ENCODE results near the gene ICAM1.

DNA sequence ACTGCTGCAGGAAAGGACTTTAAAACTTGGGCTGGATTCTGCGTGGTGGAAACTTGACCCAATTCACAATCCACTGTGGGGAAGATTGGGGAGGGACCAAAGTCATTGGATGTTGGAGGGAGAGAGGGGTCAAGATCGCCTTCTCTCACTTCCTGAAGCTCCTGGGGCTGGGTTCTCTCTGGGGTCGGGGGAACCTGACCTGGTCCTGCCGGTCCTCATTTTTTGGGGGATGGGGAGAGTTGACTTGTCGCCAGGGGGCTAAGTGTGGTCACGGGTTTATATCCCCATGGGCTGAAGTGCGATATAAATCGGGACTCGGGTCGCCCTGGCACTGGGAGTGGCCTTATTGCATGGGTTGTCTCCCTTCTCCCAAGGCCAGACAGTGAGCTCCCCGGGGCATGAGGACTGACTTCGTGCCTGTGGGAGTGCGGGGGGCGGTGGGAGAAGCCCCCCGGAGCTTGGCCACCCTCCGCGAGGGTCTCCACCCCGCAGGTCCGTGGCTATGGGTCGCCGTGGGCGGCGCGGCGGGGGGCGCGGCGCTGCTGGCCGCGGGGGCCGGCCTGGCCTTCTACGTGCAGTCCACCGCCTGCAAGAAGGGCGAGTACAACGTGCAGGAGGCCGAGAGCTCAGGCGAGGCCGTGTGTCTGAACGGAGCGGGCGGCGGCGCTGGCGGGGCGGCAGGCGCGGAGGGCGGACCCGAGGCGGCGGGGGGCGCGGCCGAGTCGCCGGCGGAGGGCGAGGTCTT lies 25.1 kb downstream of the ICAM1 start:
- no peak for TF ChIP-seq PPARA (CRISPR knock-in tag; IDR thresholded peaks at IDR 0.05; ENCODE audit: borderline replicate concordance)
- TF ChIP-seq, protein P1, sequence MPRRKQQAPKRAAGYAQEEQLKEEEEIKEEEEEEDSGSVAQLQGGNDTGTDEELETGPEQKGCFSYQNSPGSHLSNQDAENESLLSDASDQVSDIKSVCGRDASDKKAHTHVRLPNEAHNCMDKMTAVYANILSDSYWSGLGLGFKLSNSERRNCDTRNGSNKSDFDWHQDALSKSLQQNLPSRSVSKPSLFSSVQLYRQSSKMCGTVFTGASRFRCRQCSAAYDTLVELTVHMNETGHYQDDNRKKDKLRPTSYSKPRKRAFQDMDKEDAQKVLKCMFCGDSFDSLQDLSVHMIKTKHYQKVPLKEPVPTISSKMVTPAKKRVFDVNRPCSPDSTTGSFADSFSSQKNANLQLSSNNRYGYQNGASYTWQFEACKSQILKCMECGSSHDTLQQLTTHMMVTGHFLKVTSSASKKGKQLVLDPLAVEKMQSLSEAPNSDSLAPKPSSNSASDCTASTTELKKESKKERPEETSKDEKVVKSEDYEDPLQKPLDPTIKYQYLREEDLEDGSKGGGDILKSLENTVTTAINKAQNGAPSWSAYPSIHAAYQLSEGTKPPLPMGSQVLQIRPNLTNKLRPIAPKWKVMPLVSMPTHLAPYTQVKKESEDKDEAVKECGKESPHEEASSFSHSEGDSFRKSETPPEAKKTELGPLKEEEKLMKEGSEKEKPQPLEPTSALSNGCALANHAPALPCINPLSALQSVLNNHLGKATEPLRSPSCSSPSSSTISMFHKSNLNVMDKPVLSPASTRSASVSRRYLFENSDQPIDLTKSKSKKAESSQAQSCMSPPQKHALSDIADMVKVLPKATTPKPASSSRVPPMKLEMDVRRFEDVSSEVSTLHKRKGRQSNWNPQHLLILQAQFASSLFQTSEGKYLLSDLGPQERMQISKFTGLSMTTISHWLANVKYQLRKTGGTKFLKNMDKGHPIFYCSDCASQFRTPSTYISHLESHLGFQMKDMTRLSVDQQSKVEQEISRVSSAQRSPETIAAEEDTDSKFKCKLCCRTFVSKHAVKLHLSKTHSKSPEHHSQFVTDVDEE (CRISPR knock-in tag; IDR thresholded peaks at IDR 0.05): no peak
- TF ChIP-seq ZFP3 (CRISPR knock-in tag; IDR thresholded peaks at IDR 0.05): no peak
- TF ChIP-seq RARB (CRISPR knock-in tag; IDR thresholded peaks at IDR 0.05): no peak

All from SK-N-SH treated with all-trans-retinoic acid at 6 μM for 48 hours (cell line).